Measurements from ENCODE around the gene NIPSNAP3A. TPM values are rescaled to one million over a fixed set of nuclear protein-coding genes. Genes with fewer than 3 reads are reported as not detected.
"Not testable (repeated sequence)": the region's sequence is repeated elsewhere in the genome, so short reads cannot be mapped to it uniquely, and the experiment has no call there.

Gene NIPSNAP3A
- polyA plus RNA-seq (32.9 to 48.0 TPM (median 47.5 TPM) in 3 replicates), polyA minus RNA-seq (2.9 to 16.2 TPM (median 9.3 TPM) in 3 replicates)
- polyA plus RNA-seq (2011; ENCODE audit: low read depth): 5.9 TPM
- polyA plus RNA-seq (2011; cell fraction: cytosol; rRNA removed): 26.6 and 44.2 TPM in 2 replicates
- polyA plus RNA-seq (2011; cell fraction: nucleus; rRNA removed): 31.7 and 40.4 TPM in 2 replicates
- 13.5 and 24.9 TPM in 2 replicates for polyA plus RNA-seq (2012; ENCODE audit: low replicate concordance)
- polyA minus RNA-seq (2011; cell fraction: cytosol; rRNA and poly(A)+ RNA removed): 29.5 TPM
- polyA minus RNA-seq (2011; cell fraction: nucleus; rRNA and poly(A)+ RNA removed): 9.9 and 11.6 TPM in 2 replicates

GRCh38 chr9:104747565-104748358, at the start of gene NIPSNAP3A:
Gene NIPSNAP3A, plus strand, starts transcription at chr9:104747683. Its CDS starts 110 bp downstream, at chr9:104747793.
- TF ChIP-seq CTCF (optimal IDR thresholded peaks at IDR 0.05 in 1 of 3, IDR thresholded peaks at IDR 0.05 in 1 of 3, conservative IDR thresholded peaks at IDR 0.05 in 1 of 3; ENCODE audit: extremely low read depth in 1 of 3, insufficient read depth in 2 of 3, low read length in 3 of 3): no peak
- no peak for TF ChIP-seq EZH2 (IDR thresholded peaks at IDR 0.05; ENCODE audit: low read length)
- peak within 1 kb of the TSS; percentile 84 for H3K4me2 ChIP-seq (ENCODE audit: control insufficient read depth, extremely low read depth, insufficient read depth, low read depth, low read length)
- peaks cover 9% of the 10 kb centered on the region for H3K79me2 ChIP-seq (ENCODE audit: control insufficient read depth, insufficient read depth, low read length)
- dilution Hi-C loops (cut with MboI; ENCODE audit: extremely low pct_ligation_motif_present, low sequenced_read_pairs): no loop called here
- peak; percentile 23 for DNase-seq (ENCODE audit: low read depth, low spot score)
- H3K27me3 ChIP-seq (ENCODE audit: control insufficient read depth, extremely low read depth, insufficient read depth, low read length): no peaks in the 10 kb centered on the region
- no peak for FAIRE-seq
- H3K27ac ChIP-seq (ENCODE audit: control insufficient read depth, insufficient read depth, low read length): peak within 1 kb of the TSS; percentile 87
- H2AFZ ChIP-seq (ENCODE audit: control insufficient read depth, low read length): peak within 1 kb of the TSS; percentile 80
- no peaks in the 10 kb centered on the region for H4K20me1 ChIP-seq (ENCODE audit: control insufficient read depth, extremely low read depth, insufficient read depth, low read length)
- no peaks in the 10 kb centered on the region for H3K9me1 ChIP-seq (ENCODE audit: control insufficient read depth, extremely low read depth, insufficient read depth, low read length)
- no peaks in the 10 kb centered on the region for H3K36me3 ChIP-seq (ENCODE audit: control insufficient read depth in 2 of 2, extremely low read depth in 1 of 2, insufficient read depth in 2 of 2, low read length in 2 of 2)
- H3K9me3 ChIP-seq (ENCODE audit: control insufficient read depth, low read depth, low read length): no peaks in the 10 kb centered on the region
- peak within 1 kb of the TSS; percentile 80 to 91 (median 90) for H3K4me3 ChIP-seq (ENCODE audit: control insufficient read depth in 2 of 3, extremely low read depth in 1 of 3, insufficient read depth in 2 of 3, low read depth in 1 of 3, low read length in 3 of 3)
- H3K9ac ChIP-seq (ENCODE audit: control insufficient read depth, extremely low read depth, insufficient read depth, low read length): peak within 1 kb of the TSS; percentile 92
- H3K4me1 ChIP-seq (ENCODE audit: control insufficient read depth, extremely low read depth, insufficient read depth, low read length): peaks cover 7% of the 10 kb centered on the region

- Histone ChIP-seq H3K36me3 (ENCODE audit: control insufficient read depth in 2 of 2, extremely low read depth in 1 of 2, insufficient read depth in 2 of 2, low read length in 2 of 2) (no peaks in the 10 kb centered on the region), H3K79me2 (ENCODE audit: control insufficient read depth, insufficient read depth, low read length) (no peaks in the 10 kb centered on the region), H3K4me3 (ENCODE audit: control insufficient read depth in 2 of 3, extremely low read depth in 1 of 3, insufficient read depth in 2 of 3, low read depth in 1 of 3, low read length in 3 of 3) (no peak overlapping the region), H4K20me1 (ENCODE audit: control insufficient read depth, extremely low read depth, insufficient read depth, low read length) (no peaks in the 10 kb centered on the region), H3K9me1 (ENCODE audit: control insufficient read depth, extremely low read depth, insufficient read depth, low read length) (no peaks in the 10 kb centered on the region), H3K4me1 (ENCODE audit: control insufficient read depth, extremely low read depth, insufficient read depth, low read length) (no peaks in the 10 kb centered on the region), H2AFZ (ENCODE audit: control insufficient read depth, low read length) (no peak overlapping the region), H3K27me3 (ENCODE audit: control insufficient read depth, extremely low read depth, insufficient read depth, low read length) (no peaks in the 10 kb centered on the region), H3K9ac (ENCODE audit: control insufficient read depth, extremely low read depth, insufficient read depth, low read length) (no peak overlapping the region), H3K9me3 (ENCODE audit: control insufficient read depth, low read depth, low read length) (no peaks in the 10 kb centered on the region), H3K4me2 (ENCODE audit: control insufficient read depth, extremely low read depth, insufficient read depth, low read depth, low read length) (no peak overlapping the region), H3K27ac (ENCODE audit: control insufficient read depth, insufficient read depth, low read length) (no peak overlapping the region)
- FAIRE-seq: no peak
- dilution Hi-C loops (cut with MboI; ENCODE audit: extremely low pct_ligation_motif_present, low sequenced_read_pairs): no loop called here
- TF ChIP-seq EZH2 (IDR thresholded peaks at IDR 0.05; ENCODE audit: low read length) (no peak), CTCF (optimal IDR thresholded peaks at IDR 0.05 in 1 of 3, IDR thresholded peaks at IDR 0.05 in 1 of 3, conservative IDR thresholded peaks at IDR 0.05 in 1 of 3; ENCODE audit: extremely low read depth in 1 of 3, insufficient read depth in 2 of 3, low read length in 3 of 3) (no peak)
- DNase-seq (ENCODE audit: low read depth, low spot score): no peak
Observed at GRCh38 chr9:104700306-104700705, 47.2 kb upstream of the NIPSNAP3A start.

- FAIRE-seq; dilution Hi-C loops (cut with MboI; ENCODE audit: extremely low pct_ligation_motif_present, low sequenced_read_pairs): not testable (repeated sequence)
Observed at GRCh38 chr9:104708737-104709136, 38.7 kb upstream of the NIPSNAP3A start.

More at GRCh38 chr9:104708737-104709136, 38.7 kb upstream of the NIPSNAP3A start:
- H3K9me3 ChIP-seq (ENCODE audit: control insufficient read depth, low read depth, low read length); H3K4me3 ChIP-seq (ENCODE audit: control insufficient read depth in 2 of 3, extremely low read depth in 1 of 3, insufficient read depth in 2 of 3, low read depth in 1 of 3, low read length in 3 of 3); H3K9ac ChIP-seq (ENCODE audit: control insufficient read depth, extremely low read depth, insufficient read depth, low read length); H4K20me1 ChIP-seq (ENCODE audit: control insufficient read depth, extremely low read depth, insufficient read depth, low read length); H2AFZ ChIP-seq (ENCODE audit: control insufficient read depth, low read length); H3K27me3 ChIP-seq (ENCODE audit: control insufficient read depth, extremely low read depth, insufficient read depth, low read length); H3K27ac ChIP-seq (ENCODE audit: control insufficient read depth, insufficient read depth, low read length); H3K79me2 ChIP-seq (ENCODE audit: control insufficient read depth, insufficient read depth, low read length); H3K4me2 ChIP-seq (ENCODE audit: control insufficient read depth, extremely low read depth, insufficient read depth, low read depth, low read length); H3K9me1 ChIP-seq (ENCODE audit: control insufficient read depth, extremely low read depth, insufficient read depth, low read length); H3K36me3 ChIP-seq (ENCODE audit: control insufficient read depth in 2 of 2, extremely low read depth in 1 of 2, insufficient read depth in 2 of 2, low read length in 2 of 2); DNase-seq (ENCODE audit: low read depth, low spot score); H3K4me1 ChIP-seq (ENCODE audit: control insufficient read depth, extremely low read depth, insufficient read depth, low read length): not testable (repeated sequence)
